GM18517 (cell line): Measurements from ENCODE around the gene NDRG3.
A peak's percentile ranks its signal among the peaks of the same experiment; 100 is the strongest.

Experiments
- ATAC-seq: cut with Tn5 transposase; IDR thresholded peaks from one replicate; pipeline ENCODE4 v1.9.1; 2021; ENCODE audit warnings: mild to moderate bottlenecking, moderate library complexity; ENCODE audit not compliant: unreplicated experiment

NDRG3 gene

GRCh38 chr20:36761125-36761524 is 15.2 kb upstream of the NDRG3 start:
- no peak for ATAC-seq

- no peak for ATAC-seq
These were observed 14.8 kb upstream of the NDRG3 start for GRCh38 chr20:36760647-36761046.

DNA sequence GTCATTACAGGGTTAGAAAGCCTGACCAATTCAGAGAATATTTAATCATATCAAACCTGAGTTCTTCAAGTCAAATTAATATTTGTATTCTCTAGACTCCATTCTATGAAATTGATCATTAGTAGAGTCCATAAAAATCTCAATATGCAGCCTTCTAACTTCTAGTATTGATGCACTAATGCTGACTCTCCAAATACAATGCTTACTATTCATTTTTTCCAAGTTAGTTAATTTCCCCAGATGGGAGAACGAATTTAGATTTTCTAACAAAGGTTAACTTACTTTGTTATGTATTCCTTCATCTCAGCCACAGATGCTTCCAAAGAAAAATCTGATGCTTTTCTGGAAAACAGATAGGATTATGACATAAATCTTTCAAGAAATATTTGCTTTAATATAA is 12.4 kb upstream of the NDRG3 start:
- ATAC-seq, result no peak

- no peak for ATAC-seq
These were observed 10.6 kb upstream of the NDRG3 start for GRCh38 chr20:36756496-36756895.

DNA sequence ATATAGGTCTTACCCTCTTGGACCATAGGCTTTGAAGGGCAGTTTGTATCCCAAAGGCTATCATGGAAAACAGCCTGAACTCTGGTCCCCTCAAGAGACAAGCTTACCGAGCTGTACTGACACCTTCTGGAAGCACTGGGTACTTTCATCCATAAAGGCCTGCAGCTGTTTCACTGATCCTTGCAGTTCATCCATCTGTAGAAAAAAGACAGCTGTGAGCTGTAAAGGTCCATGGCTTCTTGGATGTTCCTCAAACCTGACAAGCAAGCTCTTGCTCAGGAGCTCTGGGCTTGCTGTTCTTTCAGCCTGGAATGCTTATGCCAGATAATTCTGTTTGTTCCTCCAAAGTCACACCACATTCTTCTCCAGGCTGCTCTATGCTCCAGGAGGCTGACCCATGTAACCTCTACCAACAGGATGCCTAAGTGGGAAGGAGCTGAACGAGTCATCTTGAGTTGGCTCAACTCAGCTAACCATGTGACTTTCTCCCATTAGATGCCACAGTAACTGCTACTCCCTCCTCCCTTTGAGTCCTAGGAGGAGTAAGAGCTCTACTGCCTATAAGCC is 8.8 kb upstream of the NDRG3 start:
- ATAC-seq, result no peak

DNA sequence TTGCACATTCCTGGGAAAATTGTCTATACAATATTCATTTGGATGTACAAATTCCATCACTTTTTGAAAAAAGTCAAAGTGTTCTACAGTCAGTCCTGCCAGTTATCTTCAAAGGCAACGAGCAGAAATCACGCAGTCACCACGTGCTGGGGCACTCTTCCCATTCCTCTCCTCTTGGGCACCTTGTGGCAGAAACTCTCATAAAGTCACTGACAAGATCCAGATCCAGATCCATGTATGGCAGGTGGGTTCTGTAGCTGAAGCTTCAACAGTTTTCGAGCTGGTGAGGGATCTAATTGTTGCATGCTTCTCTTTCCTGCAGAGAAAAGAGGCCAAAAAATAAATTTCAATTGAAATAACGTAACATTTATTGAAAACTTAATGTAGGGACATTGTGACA is 6.7 kb upstream of the NDRG3 start:
- no peak for ATAC-seq

GRCh38 chr20:36745234-36745926 is 510 bp downstream of the NDRG3 start:
- ATAC-seq, result peak; percentile 36

GRCh38 chr20:36744764-36745191 is 1.1 kb downstream of the NDRG3 start:
- ATAC-seq, result no peak

- no peak for ATAC-seq
These were observed 1.6 kb downstream of the NDRG3 start for GRCh38 chr20:36744243-36744642.

GRCh38 chr20:36742558-36742957 is 3.3 kb downstream of the NDRG3 start:
- no peak for ATAC-seq

- no peak for ATAC-seq
These were observed 4.8 kb downstream of the NDRG3 start for GRCh38 chr20:36741072-36741471.

DNA sequence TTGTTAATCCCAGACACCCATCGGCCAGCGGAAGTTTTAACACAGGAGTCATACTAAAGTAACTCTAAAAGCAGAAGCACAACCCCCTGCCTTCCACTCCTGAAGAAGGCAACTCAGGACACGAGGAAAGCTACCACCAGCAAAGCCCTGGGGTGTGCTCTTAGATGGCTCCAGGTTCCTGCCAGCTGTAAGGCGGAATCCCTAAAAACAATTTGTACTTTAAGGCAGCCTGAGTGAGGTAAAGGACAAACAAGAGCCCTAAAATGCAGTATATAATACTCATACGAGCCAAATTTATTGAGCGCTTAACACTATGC is 8.7 kb downstream of the NDRG3 start:
- ATAC-seq, result no peak

DNA sequence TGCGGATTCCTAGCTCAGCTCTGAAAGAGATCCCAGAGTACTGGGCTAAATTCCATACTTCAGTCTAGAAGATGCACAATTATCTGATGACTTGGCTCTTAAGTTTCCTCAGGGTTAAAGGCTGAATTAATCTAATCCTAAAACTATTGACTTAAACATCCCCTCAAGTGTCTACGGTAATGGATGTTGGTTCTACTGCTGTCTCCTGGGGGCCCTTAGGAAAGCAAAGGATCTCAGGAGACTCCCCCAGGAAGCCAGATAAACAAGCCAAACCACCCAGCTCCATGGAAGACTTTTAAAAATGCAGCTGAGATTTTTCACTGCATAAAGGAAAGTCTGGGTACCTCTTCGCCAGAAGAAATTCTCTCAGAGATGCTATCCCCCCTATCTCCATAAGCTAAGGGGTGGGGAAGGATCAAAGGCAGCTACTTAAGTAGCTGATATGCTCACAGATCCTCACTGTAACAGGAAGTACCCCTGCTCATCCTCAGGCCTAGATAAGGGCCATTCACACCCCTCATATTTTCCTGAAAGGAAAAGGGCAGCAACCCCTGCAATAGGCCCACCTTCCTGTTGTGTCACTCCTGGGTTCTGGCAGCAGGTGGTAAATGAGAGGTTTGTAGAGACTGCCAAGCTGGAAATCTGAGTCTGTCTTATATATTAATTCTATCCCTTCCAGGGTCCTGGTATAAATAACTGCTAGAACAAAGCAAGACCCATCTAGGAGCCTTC is 9.3 kb downstream of the NDRG3 start:
- no peak for ATAC-seq

GRCh38 chr20:36732456-36732855 is 13.4 kb downstream of the NDRG3 start:
- no peak for ATAC-seq

- ATAC-seq, result no peak
These were observed 16.9 kb downstream of the NDRG3 start for GRCh38 chr20:36728986-36729385.

DNA sequence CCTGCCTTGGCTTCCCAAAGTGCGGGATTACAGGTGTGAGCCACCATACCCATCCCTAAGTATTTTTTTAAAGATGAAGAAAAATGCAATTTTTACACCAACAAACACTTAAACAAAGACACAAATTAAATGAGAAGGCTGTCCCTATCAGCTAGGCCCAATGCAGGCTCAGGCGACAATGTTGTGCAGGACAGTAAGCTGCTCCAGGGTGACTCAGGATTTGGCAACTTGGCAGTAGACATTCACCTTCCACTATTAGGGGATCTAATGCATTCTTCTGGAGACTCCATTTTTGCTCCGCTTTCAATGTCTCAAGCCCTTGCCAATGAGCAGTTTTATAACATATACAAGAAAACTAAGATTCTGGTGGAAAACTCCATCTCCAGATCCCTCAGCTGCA is 19.7 kb downstream of the NDRG3 start:
- no peak for ATAC-seq

- no peak for ATAC-seq
These were observed 25.4 kb downstream of the NDRG3 start for GRCh38 chr20:36720510-36720909.

DNA sequence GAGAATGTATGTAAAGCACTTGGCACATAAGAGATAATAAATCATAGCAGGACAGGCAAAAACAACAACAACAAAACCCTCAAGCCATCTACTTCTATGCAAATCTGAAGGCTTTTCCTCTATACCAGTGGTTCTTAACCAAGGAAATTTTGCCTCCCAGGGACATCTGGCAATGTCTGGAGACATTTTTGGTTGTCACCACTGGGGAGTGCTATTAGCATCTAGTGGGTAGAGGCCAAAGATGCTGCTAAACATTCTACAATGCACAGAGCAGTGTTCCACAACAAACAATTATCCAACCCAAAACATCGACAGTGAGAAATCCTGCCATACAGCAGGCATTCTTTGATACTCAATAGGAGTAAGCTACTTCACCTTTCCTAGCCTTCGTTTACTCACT is 28.2 kb downstream of the NDRG3 start:
- ATAC-seq, result no peak

DNA sequence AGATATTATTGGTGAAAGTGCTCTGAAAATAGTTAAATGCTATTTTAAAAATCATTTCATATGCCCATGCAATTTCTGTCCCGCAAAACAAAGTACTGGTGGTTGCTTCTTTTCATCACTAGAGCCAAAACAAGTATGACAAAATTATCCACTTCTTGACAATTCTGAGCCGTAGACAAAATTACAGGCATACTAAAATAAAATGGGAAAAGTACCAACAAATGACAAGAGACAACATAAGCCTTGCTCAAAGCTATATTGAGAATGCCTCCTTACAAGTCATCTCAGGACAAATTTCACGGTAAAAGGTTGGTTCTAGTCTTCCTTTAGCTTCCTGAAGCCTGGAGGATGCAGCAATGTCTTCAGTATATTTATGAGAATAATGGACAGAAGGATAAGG is 28.9 kb downstream of the NDRG3 start:
- ATAC-seq, result no peak

DNA sequence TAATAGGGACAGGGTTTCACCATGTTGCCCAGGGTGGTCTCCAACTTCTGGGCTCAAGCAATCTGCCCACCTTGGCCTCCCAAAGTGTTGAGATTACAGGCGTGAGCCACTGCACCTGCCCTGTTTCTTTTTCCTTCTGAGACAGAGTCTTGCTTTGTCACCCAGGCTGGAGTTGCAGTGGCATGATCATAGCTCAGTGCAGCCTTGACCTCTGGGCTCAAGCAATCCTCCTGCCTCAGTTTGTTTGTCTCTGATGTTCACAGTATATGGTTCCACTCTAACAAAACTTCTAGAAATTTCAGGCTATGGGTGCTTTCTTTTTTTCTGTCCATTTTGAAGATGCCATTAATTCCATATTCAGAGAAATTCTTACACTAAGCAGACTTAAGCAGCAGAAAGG is 33.1 kb downstream of the NDRG3 start:
- ATAC-seq, result no peak

DNA sequence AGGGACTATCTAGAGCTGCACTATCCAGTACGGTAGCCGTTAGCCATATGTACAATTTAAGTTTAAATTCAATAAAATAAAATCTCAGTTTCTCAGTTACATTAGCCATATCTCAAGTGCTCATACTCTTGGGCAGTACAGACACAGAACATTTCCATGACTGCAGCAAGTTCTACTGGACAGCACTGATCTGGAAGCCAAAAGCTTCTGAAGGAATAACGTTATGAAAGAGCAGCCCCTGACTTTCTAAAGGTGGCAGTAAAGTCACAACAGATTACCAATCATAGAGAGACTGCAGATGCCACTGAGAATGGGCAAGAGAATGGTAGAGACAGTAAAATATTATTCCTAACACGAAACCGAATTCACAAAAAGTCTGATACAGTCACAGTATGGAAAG is 36.8 kb downstream of the NDRG3 start:
- ATAC-seq, result no peak

- ATAC-seq, result no peak
These were observed 42.4 kb downstream of the NDRG3 start for GRCh38 chr20:36703530-36703929.
